GM18505 (cell line): ENCODE measurements around the gene PRKD1.
"Not testable (repeated sequence)": the region's sequence is repeated elsewhere in the genome, so short reads cannot be mapped to it uniquely, and the experiment has no call there.

Source experiments
- ATAC-seq: cut with Tn5 transposase; IDR thresholded peaks from one replicate; pipeline ENCODE4 v1.9.1; 2021; ENCODE audit not compliant: unreplicated experiment
- POLR2A ChIP-seq: IDR thresholded peaks from 4 replicates; pipeline ENCODE4 v1.6.1; 2011; ENCODE audit warnings: borderline replicate concordance; ENCODE audit not compliant: insufficient read depth, insufficient read length; ENCODE audit errors: extremely low read depth

The PRKD1 gene

GRCh38 chr14:29712601-29713000 lies 215.0 kb downstream of the PRKD1 start:
- TF ChIP-seq POLR2A = no peak
- no peak for ATAC-seq

- ATAC-seq = no peak
- no peak for TF ChIP-seq POLR2A
Observed at GRCh38 chr14:29710015-29710414, 217.6 kb downstream of the PRKD1 start.

- ATAC-seq = no peak
- no peak for TF ChIP-seq POLR2A
Observed at GRCh38 chr14:29709490-29709889, 218.2 kb downstream of the PRKD1 start.

- no peak for ATAC-seq
- TF ChIP-seq POLR2A = no peak
Observed at GRCh38 chr14:29706700-29707099, 220.9 kb downstream of the PRKD1 start.

GRCh38 chr14:29705801-29706200 lies 221.8 kb downstream of the PRKD1 start:
- TF ChIP-seq POLR2A = no peak
- ATAC-seq = no peak

- ATAC-seq = not testable (repeated sequence)
Observed at GRCh38 chr14:29689597-29689996, 238.1 kb downstream of the PRKD1 start.

GRCh38 chr14:29687866-29688265 lies 239.8 kb downstream of the PRKD1 start:
- TF ChIP-seq POLR2A = no peak
- ATAC-seq = no peak

- TF ChIP-seq POLR2A = no peak
- no peak for ATAC-seq
Observed at GRCh38 chr14:29687071-29687765, 240.4 kb downstream of the PRKD1 start.

- TF ChIP-seq POLR2A = no peak
- ATAC-seq = no peak
Observed at GRCh38 chr14:29684926-29685325, 242.7 kb downstream of the PRKD1 start.

- ATAC-seq = no peak
- no peak for TF ChIP-seq POLR2A
Observed at GRCh38 chr14:29682789-29683188, 244.9 kb downstream of the PRKD1 start.

GRCh38 chr14:29681316-29681715 lies 246.3 kb downstream of the PRKD1 start:
- no peak for TF ChIP-seq POLR2A
- no peak for ATAC-seq

GRCh38 chr14:29674566-29675285 lies 252.9 kb downstream of the PRKD1 start:
- no peak for TF ChIP-seq POLR2A
- no peak for ATAC-seq

GRCh38 chr14:29672831-29673230 lies 254.8 kb downstream of the PRKD1 start:
- no peak for TF ChIP-seq POLR2A
- ATAC-seq = no peak

GRCh38 chr14:29671034-29671433 lies 256.6 kb downstream of the PRKD1 start:
- ATAC-seq = no peak

More at GRCh38 chr14:29671034-29671433, 256.6 kb downstream of the PRKD1 start:
- TF ChIP-seq POLR2A = no peak
